ENCODE data around the gene NTN5.

DNA sequence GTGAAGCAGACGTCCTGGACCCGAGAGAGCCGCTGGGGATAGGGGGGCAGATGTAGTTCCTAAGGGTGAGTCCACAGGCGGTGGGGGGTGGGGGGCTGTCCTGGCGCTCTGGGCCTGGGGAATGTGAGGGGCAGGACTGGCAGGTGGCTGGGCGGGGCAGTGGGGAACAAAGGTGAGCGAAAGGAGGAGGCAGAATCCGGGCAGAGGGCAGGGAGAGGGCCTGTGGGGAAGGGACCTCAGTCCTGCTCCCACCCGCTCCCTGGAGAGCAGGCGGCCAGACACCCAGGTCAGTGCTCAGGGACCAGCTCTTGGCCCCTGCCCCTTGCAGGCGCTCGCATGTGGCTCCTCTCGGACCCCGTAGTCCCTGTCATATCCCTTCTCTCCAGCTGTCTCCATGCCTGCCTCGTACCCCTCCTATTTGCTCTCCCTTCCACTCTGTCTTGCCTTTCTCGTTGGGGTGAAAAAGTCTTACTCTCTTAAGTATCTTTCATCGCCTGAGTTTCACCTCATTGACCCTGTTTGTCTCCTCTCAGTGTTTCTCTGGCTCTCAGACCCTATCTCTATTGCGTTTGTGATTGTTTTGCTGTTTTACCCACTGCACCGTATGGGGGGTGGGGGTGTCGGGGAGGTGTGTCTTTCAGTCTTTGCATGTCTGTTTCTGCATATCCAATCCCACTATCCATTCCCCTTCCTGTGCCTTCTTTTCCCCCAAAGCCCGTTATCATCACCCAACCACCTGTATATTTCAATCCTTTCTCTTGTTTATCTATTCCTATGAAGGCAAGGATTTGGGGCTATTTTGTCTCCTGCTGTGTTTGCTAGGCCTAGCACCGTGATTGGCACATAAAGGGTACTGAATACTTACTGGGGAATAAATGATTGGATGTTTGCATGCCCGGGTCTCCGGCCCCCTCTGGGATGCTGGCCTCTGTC, 47.8 kb downstream of the NTN5 start:
- TF ChIP-seq, protein P1, sequence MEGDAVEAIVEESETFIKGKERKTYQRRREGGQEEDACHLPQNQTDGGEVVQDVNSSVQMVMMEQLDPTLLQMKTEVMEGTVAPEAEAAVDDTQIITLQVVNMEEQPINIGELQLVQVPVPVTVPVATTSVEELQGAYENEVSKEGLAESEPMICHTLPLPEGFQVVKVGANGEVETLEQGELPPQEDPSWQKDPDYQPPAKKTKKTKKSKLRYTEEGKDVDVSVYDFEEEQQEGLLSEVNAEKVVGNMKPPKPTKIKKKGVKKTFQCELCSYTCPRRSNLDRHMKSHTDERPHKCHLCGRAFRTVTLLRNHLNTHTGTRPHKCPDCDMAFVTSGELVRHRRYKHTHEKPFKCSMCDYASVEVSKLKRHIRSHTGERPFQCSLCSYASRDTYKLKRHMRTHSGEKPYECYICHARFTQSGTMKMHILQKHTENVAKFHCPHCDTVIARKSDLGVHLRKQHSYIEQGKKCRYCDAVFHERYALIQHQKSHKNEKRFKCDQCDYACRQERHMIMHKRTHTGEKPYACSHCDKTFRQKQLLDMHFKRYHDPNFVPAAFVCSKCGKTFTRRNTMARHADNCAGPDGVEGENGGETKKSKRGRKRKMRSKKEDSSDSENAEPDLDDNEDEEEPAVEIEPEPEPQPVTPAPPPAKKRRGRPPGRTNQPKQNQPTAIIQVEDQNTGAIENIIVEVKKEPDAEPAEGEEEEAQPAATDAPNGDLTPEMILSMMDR (conservative IDR thresholded peaks at IDR 0.05) = no peak
- no peak for TF ChIP-seq EZH2 (IDR thresholded peaks at IDR 0.05; ENCODE audit: low read depth)
